HepG2 (cell line): Measurements from ENCODE around the gene TM9SF4. TPM values are rescaled to one million over a fixed set of nuclear protein-coding genes. Genes with fewer than 3 reads are reported as not detected.

ENCODE experiments used
- ATF1 ChIP-seq: IDR thresholded peaks from 2 replicates; pipeline ENCODE4 v1.6.1; 2016; ENCODE audit warnings: mild to moderate bottlenecking, control low read depth
- BCLAF1 ChIP-seq: fragments of 450-650 bp; IDR thresholded peaks from 2 replicates; pipeline ENCODE4 v1.6.1; 2017; ENCODE audit warnings: mild to moderate bottlenecking
- HNRNPLL ChIP-seq: fragments of 200-400 bp; formaldehyde crosslinking; IDR thresholded peaks from 2 replicates; pipeline ENCODE4 v1.6.1; 2017; ENCODE audit warnings: mild to moderate bottlenecking, low read depth, low read length; ENCODE audit not compliant: poor library complexity, severe bottlenecking
- MIER3 ChIP-seq: IDR thresholded peaks from 2 replicates; pipeline ENCODE4 v1.6.1; 2016; ENCODE audit warnings: missing compliant biosample characterization, borderline replicate concordance
- PHB2 ChIP-seq: fragments of 450-650 bp; IDR thresholded peaks from 2 replicates; pipeline ENCODE4 v1.6.1; 2018; ENCODE audit not compliant: partially characterized antibody
- PRDM15 ChIP-seq: sonication (generic); formaldehyde crosslinking; IDR thresholded peaks from 2 replicates; pipeline ENCODE4 v1.4.0; 2020; ENCODE audit warnings: missing genetic modification reagents
- SALL1 ChIP-seq: sonication (generic); formaldehyde crosslinking; IDR thresholded peaks from 2 replicates; pipeline ENCODE4 v1.8.0; 2022; ENCODE audit warnings: mild to moderate bottlenecking, missing genetic modification reagents
- SOX13 ChIP-seq, 3 experiments: fragments of 450-650 bp in 1 of 3; sonication (generic) in 1 of 3; formaldehyde crosslinking in 1 of 3; IDR thresholded peaks in 2 of 3; conservative IDR thresholded peaks in 1 of 3; 2 replicates each; pipeline versions ENCODE4 v1.5.0 to v1.6.1; 2016 to 2020; ENCODE audit warnings: antibody characterized with exemption in 1 of 3, mild to moderate bottlenecking in 1 of 3, missing compliant biosample characterization in 1 of 3, missing genetic modification reagents in 1 of 3, moderate library complexity in 1 of 3
- ZNF143 ChIP-seq: sonication (generic); formaldehyde crosslinking; IDR thresholded peaks from 2 replicates; pipeline ENCODE4 v1.4.0; 2020; ENCODE audit warnings: missing genetic modification reagents
- ZNF446 ChIP-seq: sonication (generic); formaldehyde crosslinking; IDR thresholded peaks from 2 replicates; pipeline ENCODE4 v1.5.0; 2020; ENCODE audit warnings: mild to moderate bottlenecking, missing genetic modification reagents
- ZNF547 ChIP-seq: sonication (generic); formaldehyde crosslinking; IDR thresholded peaks from 2 replicates; pipeline ENCODE4 v1.5.1; 2020; ENCODE audit warnings: mild to moderate bottlenecking, missing genetic modification reagents
- ZNF549 ChIP-seq: sonication (generic); formaldehyde crosslinking; IDR thresholded peaks from 2 replicates; pipeline ENCODE4 v1.5.0; 2020; ENCODE audit warnings: missing genetic modification reagents
- ZNF605 ChIP-seq: sonication (generic); formaldehyde crosslinking; IDR thresholded peaks from 2 replicates; pipeline ENCODE4 v1.8.0; 2022; ENCODE audit warnings: mild to moderate bottlenecking, missing genetic modification reagents
- ZNF850 ChIP-seq: sonication (generic); formaldehyde crosslinking; conservative IDR thresholded peaks from 2 replicates; pipeline ENCODE4 v1.9.0; 2021; ENCODE audit warnings: mild to moderate bottlenecking, missing genetic modification reagents
- polyA plus RNA-seq, 8 experiments: library from polyadenylated mRNA; depleted of rRNA in 3 of 8; stranded (reverse) in 7 of 8; unstranded in 1 of 8; fragments of >200 nt; fragmentation: Illumina TruSeq in 4 of 8; extraction: Trizol in 4 of 8; gene quantifications; 2 replicates each; pipeline versions ENCODE4 v1.2.1 to v1.2.3, GENCODE V29; 2011 to 2016; ENCODE audit warnings: low read depth in 4 of 8, missing spikeins in 1 of 8, mixed read lengths in 1 of 8; ENCODE audit not compliant: insufficient read depth in 1 of 8
- total RNA-seq, 5 experiments: library from RNA; depleted of rRNA; stranded (reverse); fragments of >200 nt; fragmentation: Illumina TruSeq; extraction: Trizol; gene quantifications; 2 replicates each; pipeline ENCODE4 v1.2.3, GENCODE V29; 2016; ENCODE audit warnings: low read depth in 1 of 5
- TF ChIP-seq, protein P1 (sequence below): sonication (generic); formaldehyde crosslinking; IDR thresholded peaks from 2 replicates; pipeline ENCODE4 v1.4.0; 2020; ENCODE audit warnings: missing genetic modification reagents
- TF ChIP-seq, protein P2 (sequence below): sonication (generic); formaldehyde crosslinking; IDR thresholded peaks from 2 replicates; pipeline ENCODE4 v1.4.0; 2020; ENCODE audit warnings: low read depth, mild to moderate bottlenecking, missing genetic modification reagents

TM9SF4 gene
- total and polyA plus RNA-seq, 2 of the 13 experiments (the other 11 are each of a cell fraction or from before 2014, with no cell fraction given), result 53.5 to 171 TPM

DNA sequence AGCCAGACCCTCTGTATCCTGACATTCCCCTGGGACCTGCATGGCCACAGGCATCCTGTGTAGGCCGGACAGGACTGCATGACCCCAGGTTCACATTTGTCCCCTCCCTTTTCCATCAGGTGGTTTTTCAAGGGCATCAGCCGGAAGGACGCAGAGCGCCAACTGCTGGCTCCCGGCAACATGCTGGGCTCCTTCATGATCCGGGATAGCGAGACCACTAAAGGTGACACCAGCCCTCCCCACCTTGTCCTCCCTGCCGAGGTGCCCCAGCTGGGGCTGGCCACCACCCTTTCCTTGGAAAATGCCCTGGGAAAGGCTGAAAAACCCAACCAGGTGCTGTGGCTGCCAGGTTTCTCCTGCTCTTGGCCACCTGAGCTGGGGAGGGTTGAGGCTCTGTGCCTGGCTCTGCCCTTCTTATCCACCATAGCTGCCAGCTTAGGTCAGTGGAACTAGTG is 29.8 kb upstream of the TM9SF4 start (continued):
- TF ChIP-seq, protein P1, sequence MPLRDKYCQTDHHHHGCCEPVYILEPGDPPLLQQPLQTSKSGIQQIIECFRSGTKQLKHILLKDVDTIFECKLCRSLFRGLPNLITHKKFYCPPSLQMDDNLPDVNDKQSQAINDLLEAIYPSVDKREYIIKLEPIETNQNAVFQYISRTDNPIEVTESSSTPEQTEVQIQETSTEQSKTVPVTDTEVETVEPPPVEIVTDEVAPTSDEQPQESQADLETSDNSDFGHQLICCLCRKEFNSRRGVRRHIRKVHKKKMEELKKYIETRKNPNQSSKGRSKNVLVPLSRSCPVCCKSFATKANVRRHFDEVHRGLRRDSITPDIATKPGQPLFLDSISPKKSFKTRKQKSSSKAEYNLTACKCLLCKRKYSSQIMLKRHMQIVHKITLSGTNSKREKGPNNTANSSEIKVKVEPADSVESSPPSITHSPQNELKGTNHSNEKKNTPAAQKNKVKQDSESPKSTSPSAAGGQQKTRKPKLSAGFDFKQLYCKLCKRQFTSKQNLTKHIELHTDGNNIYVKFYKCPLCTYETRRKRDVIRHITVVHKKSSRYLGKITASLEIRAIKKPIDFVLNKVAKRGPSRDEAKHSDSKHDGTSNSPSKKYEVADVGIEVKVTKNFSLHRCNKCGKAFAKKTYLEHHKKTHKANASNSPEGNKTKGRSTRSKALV (CRISPR knock-in tag), result 0 out of 2 replicates have a peak, but pooled peaks have one; percentile 26
- TF ChIP-seq, protein P2, sequence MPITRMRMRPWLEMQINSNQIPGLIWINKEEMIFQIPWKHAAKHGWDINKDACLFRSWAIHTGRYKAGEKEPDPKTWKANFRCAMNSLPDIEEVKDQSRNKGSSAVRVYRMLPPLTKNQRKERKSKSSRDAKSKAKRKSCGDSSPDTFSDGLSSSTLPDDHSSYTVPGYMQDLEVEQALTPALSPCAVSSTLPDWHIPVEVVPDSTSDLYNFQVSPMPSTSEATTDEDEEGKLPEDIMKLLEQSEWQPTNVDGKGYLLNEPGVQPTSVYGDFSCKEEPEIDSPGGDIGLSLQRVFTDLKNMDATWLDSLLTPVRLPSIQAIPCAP (CRISPR knock-in tag), result no peak
- TF ChIP-seq ZNF143 (CRISPR knock-in tag) (0 out of 2 replicates have a peak, but pooled peaks have one; percentile 18), SALL1 (CRISPR knock-in tag) (peak; percentile 74), ATF1 (CRISPR knock-in tag) (no peak), ZNF850 (CRISPR knock-in tag) (no peak), BCLAF1 (no peak), ZNF547 (CRISPR knock-in tag) (peak; percentile 57; the same call in 1 of the 2 replicates), ZNF605 (0 out of 2 replicates have a peak, but pooled peaks have one; percentile 4), PHB2 (no peak), MIER3 (CRISPR knock-in tag) (peak; percentile 45; the same call in 1 of the 2 replicates), ZNF549 (CRISPR knock-in tag) (no peak), ZNF446 (CRISPR knock-in tag) (peak; percentile 68; the same call in 1 of the 2 replicates), PRDM15 (CRISPR knock-in tag) (no peak), SOX13 (IDR thresholded peaks at IDR 0.05) (no peak), SOX13 (CRISPR knock-in tag; conservative IDR thresholded peaks at IDR 0.05 in 1 of 2, IDR thresholded peaks at IDR 0.05 in 1 of 2) (peak in 1 of 2 experiments; percentile 28; a peak in 1 of 4 replicates), HNRNPLL (no peak)
